Measurements from ENCODE around the gene PHGDH.
"Not testable (repeated sequence)": the region's sequence is repeated elsewhere in the genome, so short reads cannot be mapped to it uniquely, and the experiment has no call there.

The PHGDH gene

DNA sequence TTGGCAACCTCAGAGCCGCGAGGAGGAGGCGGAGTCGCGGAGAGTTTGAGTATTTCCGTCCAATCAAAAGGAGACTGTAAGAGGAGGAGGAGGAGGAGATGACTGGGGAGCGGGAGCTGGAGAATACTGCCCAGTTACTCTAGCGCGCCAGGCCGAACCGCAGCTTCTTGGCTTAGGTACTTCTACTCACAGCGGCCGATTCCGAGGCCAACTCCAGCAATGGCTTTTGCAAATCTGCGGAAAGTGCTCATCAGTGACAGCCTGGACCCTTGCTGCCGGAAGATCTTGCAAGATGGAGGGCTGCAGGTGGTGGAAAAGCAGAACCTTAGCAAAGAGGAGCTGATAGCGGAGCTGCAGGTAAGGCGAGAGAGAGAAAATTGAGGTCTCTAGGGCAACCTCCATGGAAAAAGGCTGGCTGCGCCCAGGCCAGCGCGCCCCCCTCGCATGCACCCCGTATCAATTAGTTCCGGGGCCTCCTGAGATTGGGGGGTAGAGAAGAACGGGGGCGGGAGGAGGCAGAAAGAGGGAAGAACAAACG, at the start of gene PHGDH:
Gene PHGDH, plus strand, starts transcription at position 131 of the 538 bp plus-strand sequence. Its CDS starts 89 bp downstream, at position 220.
- DNase-seq (ENCODE audit: low spot score), result peak; percentile 90

GRCh38 chr1:119662034-119662437, 49.7 kb upstream of the PHGDH start:
- no peak for DNase-seq (ENCODE audit: low spot score)

GRCh38 chr1:119664067-119664466, 47.7 kb upstream of the PHGDH start:
- DNase-seq (ENCODE audit: low spot score), result no peak

- DNase-seq (ENCODE audit: low spot score), result no peak
Observed at GRCh38 chr1:119667173-119667572, 44.6 kb upstream of the PHGDH start.

DNA sequence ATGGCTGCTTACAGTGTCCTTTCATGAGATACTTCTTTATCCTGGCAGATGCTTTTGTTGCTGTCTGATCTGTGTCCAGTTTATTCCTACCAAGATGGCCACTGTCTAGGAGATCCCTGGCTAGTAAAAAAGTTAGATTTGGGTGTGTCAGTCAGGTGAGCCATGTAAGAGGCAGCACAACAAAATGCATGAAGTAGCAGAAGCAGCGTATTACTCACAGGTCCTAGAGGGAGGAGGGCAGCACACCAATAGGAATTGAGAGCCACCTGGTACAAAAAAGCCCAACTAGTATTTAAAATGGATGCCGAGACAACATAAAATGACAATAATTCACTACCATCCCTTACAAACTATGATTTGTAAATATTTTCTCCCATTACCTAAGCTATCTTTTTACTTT, 40.8 kb upstream of the PHGDH start:
- DNase-seq (ENCODE audit: low spot score), result no peak

- DNase-seq (ENCODE audit: low spot score), result no peak
Observed at GRCh38 chr1:119673171-119673940, 38.4 kb upstream of the PHGDH start.

GRCh38 chr1:119674111-119674526, 37.6 kb upstream of the PHGDH start:
- no peak for DNase-seq (ENCODE audit: low spot score)

DNA sequence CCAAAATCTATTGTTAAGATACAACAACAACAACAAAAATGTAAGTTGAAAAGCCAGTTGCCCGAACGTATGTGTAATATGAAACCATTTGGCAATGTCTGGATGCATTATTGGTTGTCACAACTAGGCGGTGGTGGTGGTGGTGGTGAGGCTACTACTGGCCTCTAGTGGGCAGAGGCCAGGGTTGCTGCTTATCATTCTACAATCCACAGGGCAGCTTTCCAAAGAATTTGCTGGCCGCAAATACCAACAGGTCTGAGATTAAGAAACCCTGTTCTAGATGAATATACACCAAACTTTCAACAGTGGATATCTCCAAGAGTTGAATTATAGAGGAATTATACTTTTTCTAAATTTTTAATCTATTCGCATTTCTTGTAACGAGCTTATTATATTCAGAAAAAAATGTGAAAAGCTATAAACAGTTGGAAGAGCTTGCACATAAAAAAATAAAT, 36.9 kb upstream of the PHGDH start:
- DNase-seq (ENCODE audit: low spot score), result no peak

- DNase-seq (ENCODE audit: low spot score), result peak; percentile 46
Observed at GRCh38 chr1:119675349-119676345, 36.1 kb upstream of the PHGDH start.

- no peak for DNase-seq (ENCODE audit: low spot score)
Observed at GRCh38 chr1:119676571-119677206, 35.0 kb upstream of the PHGDH start.

GRCh38 chr1:119679223-119679622, 32.5 kb upstream of the PHGDH start:
- no peak for DNase-seq (ENCODE audit: low spot score)

DNA sequence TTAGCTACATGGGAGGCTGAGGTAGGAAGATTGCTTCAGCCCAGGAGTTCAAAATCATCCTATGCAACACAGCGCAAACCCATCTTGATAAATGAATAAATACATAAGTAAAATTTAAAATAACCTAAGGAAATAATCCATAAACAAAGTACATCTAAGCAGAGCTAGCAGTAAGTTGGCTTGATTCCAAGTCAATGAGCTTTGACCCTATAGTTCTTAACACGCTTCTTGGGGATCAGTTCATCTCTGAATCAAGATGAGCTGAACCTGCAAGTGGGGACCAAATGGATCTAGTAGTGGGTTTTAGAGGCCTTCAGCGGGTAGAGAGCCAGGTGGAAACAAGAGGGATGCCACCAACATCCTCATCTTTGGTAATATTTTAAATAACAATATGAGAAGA, 31.5 kb upstream of the PHGDH start:
- no peak for DNase-seq (ENCODE audit: low spot score)

DNA sequence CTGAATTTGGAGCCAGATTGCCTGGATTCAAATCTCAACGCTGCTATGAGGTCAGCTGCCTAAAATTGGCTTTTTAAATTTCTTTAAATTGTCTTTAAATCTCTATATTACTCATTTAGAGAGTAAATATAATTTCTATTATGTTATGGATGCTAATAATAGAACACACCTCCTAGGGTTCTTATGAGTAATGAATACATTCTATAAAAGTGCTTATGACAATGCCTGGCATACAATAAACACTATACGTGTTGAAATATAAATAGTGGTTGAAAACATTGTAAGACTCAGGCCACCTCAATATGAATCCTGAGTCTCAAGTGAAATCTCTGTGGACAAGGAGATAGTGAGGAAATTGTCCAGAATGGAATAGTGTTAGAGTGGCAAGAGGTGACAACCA, 31.0 kb upstream of the PHGDH start:
- DNase-seq (ENCODE audit: low spot score), result no peak

GRCh38 chr1:119681560-119681959, 30.2 kb upstream of the PHGDH start:
- DNase-seq (ENCODE audit: low spot score), result no peak

GRCh38 chr1:119682141-119682540, 29.6 kb upstream of the PHGDH start:
- no peak for DNase-seq (ENCODE audit: low spot score)

- DNase-seq (ENCODE audit: low spot score), result no peak
Observed at GRCh38 chr1:119683893-119684292, 27.8 kb upstream of the PHGDH start.

- DNase-seq (ENCODE audit: low spot score), result no peak
Observed at GRCh38 chr1:119686661-119687060, 25.1 kb upstream of the PHGDH start.

GRCh38 chr1:119687434-119688079, 24.2 kb upstream of the PHGDH start:
- DNase-seq (ENCODE audit: low spot score), result no peak

DNA sequence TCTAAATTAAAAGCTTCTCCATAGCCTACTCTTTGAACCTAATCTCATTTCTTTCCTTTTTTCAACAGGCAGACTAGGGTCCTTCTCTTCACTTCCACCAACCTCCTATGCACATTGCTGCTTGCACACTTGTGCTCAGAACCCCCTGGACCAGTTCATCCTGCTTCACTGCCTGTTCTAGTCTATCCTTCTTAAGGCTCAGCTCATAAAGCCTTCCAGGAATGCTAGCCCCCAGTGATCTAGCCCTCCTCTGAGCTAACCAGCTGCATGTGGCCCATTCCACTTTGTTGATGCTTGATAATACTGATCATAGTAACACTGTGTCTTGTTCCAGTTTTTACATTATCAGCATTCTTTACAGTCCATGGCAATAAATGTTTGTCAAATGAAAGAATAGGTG, 22.9 kb upstream of the PHGDH start:
- no peak for DNase-seq (ENCODE audit: low spot score)

DNA sequence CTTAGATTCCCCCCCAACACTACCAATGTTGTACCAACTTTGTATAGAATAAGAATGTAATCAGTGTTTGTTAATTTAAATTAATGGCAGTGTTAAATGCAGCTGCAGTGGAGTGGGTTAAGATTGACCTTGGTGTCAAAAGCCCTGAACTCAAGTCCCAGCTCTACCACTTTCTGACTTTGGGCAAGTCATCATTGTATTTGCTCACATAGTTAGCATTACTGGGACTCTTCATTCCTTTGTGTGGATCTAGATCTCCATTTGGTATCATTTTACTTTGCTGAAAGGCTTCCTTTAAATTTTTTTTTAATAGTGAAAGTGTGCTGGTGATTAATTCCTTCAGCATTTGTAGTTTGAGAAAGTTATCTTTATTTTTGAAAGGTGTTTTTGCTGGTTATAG, 22.2 kb upstream of the PHGDH start:
- DNase-seq (ENCODE audit: low spot score), result no peak

- not testable (repeated sequence) for DNase-seq (ENCODE audit: low spot score)
Observed at GRCh38 chr1:119696863-119697262, 14.9 kb upstream of the PHGDH start.

DNA sequence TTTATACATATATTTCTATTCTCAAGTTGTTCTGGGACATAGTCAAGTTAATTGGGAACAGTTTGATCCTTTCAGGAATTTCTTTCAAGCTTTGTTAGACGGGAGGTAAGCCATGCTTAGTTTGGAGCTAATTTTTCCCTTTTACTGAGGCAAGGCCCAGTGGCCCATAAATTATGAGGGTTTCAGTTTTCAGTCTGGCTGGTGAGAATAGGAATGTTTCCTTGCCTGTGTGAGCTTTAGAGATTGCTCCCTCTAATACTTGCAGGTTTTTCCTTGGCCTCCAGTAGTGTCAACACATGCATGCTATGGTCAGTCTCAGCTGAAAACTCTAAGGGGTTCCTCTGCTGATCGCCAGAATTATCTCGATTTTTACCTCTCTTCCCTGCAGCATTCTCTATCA, 14.1 kb upstream of the PHGDH start:
- DNase-seq (ENCODE audit: low spot score), result no peak
